Cardiac muscle cell (in vitro differentiated cells and primary cell): ENCODE measurements around the gene CALM3. TPM values are rescaled to one million over a fixed set of nuclear protein-coding genes. Genes with fewer than 3 reads are reported as not detected.

Experiments
- DNase-seq, 2 donors: peaks; one replicate each; pipeline versions ENCODE4 v3.0.0 to v3.0.0-alpha.2; 2010 to 2017; ENCODE audit warnings: low read depth in 1 of 2, low spot score in 1 of 2
- H3K27ac ChIP-seq: fragments of 200-600 bp; sonication (generic); 2 replicates; pipeline ENCODE4 v1.5.1; 2016
- H3K27me3 ChIP-seq: fragments of 200-600 bp; sonication (generic); 2 replicates; pipeline ENCODE4 v1.6.0; 2016; ENCODE audit warnings: control low read depth
- H3K36me3 ChIP-seq: fragments of 200-600 bp; sonication (generic); 2 replicates; pipeline ENCODE4 v1.5.1; 2016; ENCODE audit warnings: control low read depth
- H3K4me1 ChIP-seq: fragments of 200-600 bp; sonication (generic); 2 replicates; pipeline ENCODE4 v1.8.1; 2017; ENCODE audit warnings: low read depth, mild to moderate bottlenecking, mixed run types
- H3K4me3 ChIP-seq: fragments of 200-600 bp; sonication (generic); 2 replicates; pipeline ENCODE4 v1.5.1; 2016; ENCODE audit warnings: mild to moderate bottlenecking
- H3K9me3 ChIP-seq: fragments of 200-600 bp; sonication (generic); 2 replicates; pipeline ENCODE4 v1.5.1; 2017; ENCODE audit warnings: low read depth, mild to moderate bottlenecking, control low read depth
- polyA plus RNA-seq: library from polyadenylated mRNA; unstranded; fragments of >200 nt; fragmentation: Nextera tagmentation; extraction: Ambion mirVana; gene quantifications from 2 replicates; pipeline ENCODE4 v1.2.1, GENCODE V29; 2016
- total RNA-seq: library from RNA; depleted of rRNA; stranded (reverse); fragments of >200 nt; gene quantifications from 2 replicates; pipeline ENCODE4 v1.2.3, GENCODE V29; 2016
- TF ChIP-seq, protein P1 (sequence below): IDR thresholded peaks from 2 replicates; pipeline ENCODE4 v1.5.1; 2012; ENCODE audit warnings: low read depth, mild to moderate bottlenecking, low read length

The CALM3 gene
- total and polyA plus RNA-seq, 2 experiments from 2014 or later = 412 to 867 TPM

DNA sequence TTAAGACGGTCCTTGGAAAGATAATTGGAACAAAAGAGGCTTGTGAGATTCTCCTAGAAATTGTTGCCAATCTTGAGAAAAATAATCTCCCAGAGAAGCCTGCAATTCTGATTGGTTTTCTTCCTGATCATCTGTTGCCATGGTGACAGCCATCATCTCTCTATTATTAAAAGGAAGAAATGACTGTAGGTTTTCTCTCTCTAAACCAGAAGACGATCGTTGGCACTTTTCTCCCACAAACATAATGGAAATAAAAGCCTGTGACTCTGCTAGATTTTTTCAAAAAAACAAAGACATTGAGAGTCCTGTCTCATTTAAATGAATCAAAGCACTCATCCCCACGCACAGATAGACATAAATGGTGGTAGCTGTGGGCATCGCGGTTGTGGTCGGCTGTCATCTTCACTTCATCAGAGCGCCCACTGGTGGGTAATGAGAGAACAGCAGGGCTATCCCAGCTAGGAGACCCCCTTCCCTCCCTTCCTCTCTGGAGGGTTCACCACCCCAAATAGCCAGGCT, 21.7 kb upstream of the CALM3 start:
- Histone ChIP-seq H3K9me3 (no peaks in the 10 kb centered on the region), H3K4me3 (no peak overlapping the region), H3K27ac (no peak overlapping the region), H3K4me1 (no peaks in the 10 kb centered on the region), H3K36me3 (no peaks in the 10 kb centered on the region), H3K27me3 (no peaks in the 10 kb centered on the region)
- DNase-seq = peak; percentile 9 to 48
- TF ChIP-seq, protein P1, sequence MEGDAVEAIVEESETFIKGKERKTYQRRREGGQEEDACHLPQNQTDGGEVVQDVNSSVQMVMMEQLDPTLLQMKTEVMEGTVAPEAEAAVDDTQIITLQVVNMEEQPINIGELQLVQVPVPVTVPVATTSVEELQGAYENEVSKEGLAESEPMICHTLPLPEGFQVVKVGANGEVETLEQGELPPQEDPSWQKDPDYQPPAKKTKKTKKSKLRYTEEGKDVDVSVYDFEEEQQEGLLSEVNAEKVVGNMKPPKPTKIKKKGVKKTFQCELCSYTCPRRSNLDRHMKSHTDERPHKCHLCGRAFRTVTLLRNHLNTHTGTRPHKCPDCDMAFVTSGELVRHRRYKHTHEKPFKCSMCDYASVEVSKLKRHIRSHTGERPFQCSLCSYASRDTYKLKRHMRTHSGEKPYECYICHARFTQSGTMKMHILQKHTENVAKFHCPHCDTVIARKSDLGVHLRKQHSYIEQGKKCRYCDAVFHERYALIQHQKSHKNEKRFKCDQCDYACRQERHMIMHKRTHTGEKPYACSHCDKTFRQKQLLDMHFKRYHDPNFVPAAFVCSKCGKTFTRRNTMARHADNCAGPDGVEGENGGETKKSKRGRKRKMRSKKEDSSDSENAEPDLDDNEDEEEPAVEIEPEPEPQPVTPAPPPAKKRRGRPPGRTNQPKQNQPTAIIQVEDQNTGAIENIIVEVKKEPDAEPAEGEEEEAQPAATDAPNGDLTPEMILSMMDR = peak; percentile 54

DNA sequence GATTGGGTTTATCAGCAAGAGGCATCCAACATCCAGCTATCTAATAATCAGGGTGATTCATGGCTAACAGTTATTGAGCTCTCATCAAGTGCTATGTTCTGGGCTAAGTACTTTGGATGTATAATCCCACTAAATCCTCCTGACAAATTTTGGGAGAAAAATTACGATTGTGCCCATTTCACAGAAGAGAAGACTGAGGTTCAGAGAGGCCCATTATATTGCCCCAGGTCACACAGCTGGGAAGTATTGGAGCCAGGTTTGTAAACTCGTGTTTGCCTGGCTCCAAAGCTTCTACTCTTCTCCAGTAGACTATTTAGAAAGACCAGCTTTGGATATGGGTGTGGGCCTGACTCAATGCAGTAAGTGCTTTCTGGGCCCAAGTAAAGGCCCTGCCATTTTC, 20.9 kb upstream of the CALM3 start:
- no peaks in the 10 kb centered on the region for H3K27me3 ChIP-seq
- H3K4me1 ChIP-seq = no peaks in the 10 kb centered on the region
- no peaks in the 10 kb centered on the region for H3K9me3 ChIP-seq
- TF ChIP-seq, protein P1 = no peak
- DNase-seq = no peak
- no peaks in the 10 kb centered on the region for H3K36me3 ChIP-seq
- no peak overlapping the region for H3K4me3 ChIP-seq
- H3K27ac ChIP-seq = no peak overlapping the region

DNA sequence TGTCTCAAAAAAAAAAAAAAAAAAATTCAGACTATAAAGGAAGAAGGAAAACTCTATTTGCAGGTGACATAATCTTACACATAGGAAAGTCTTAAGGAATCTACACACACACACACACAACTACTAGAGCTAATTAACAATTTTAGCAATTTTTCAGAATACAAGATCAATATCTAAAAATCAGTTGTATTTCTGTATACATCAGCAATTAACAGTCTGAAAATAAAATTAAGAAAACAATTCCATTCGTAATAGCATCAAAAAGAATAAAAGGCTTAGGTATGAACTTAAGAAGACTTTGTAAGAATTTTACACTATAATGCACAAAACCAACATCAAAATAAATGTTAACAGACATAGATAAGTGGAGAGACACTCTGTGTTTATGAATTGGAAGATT, 15.6 kb upstream of the CALM3 start:
- Histone ChIP-seq H3K4me3 (no peak overlapping the region), H3K4me1 (no peaks in the 10 kb centered on the region), H3K36me3 (no peaks in the 10 kb centered on the region), H3K27me3 (no peaks in the 10 kb centered on the region), H3K27ac (no peak overlapping the region), H3K9me3 (no peaks in the 10 kb centered on the region)
- DNase-seq = no peak
- TF ChIP-seq, protein P1 = no peak

- no peaks in the 10 kb centered on the region for H3K36me3 ChIP-seq
- H3K4me1 ChIP-seq = no peaks in the 10 kb centered on the region
- TF ChIP-seq, protein P1 = no peak
- H3K27me3 ChIP-seq = no peaks in the 10 kb centered on the region
- H3K4me3 ChIP-seq = no peak overlapping the region
- H3K27ac ChIP-seq = no peak overlapping the region
- DNase-seq = no peak
- H3K9me3 ChIP-seq = no peaks in the 10 kb centered on the region
Observed at GRCh38 chr19:46586294-46586693, 14.8 kb upstream of the CALM3 start.

GRCh38 chr19:46587861-46588260, 13.3 kb upstream of the CALM3 start:
- Histone ChIP-seq H3K4me3 (no peak overlapping the region), H3K27ac (no peak overlapping the region), H3K4me1 (no peaks in the 10 kb centered on the region), H3K27me3 (no peaks in the 10 kb centered on the region), H3K9me3 (no peaks in the 10 kb centered on the region), H3K36me3 (no peaks in the 10 kb centered on the region)
- DNase-seq = no peak
- TF ChIP-seq, protein P1 = no peak

- Histone ChIP-seq H3K27ac (no peak overlapping the region), H3K9me3 (no peaks in the 10 kb centered on the region), H3K36me3 (no peaks in the 10 kb centered on the region), H3K4me1 (no peaks in the 10 kb centered on the region), H3K4me3 (no peak overlapping the region), H3K27me3 (no peaks in the 10 kb centered on the region)
- TF ChIP-seq, protein P1 = no peak
- no peak for DNase-seq
Observed at GRCh38 chr19:46591254-46591653, 9.9 kb upstream of the CALM3 start.
